Endothelial cell of umbilical vein (primary cell): ENCODE data around the gene CAPN12. TPM values are rescaled to one million over a fixed set of nuclear protein-coding genes. Genes with fewer than 3 reads are reported as not detected.

Experiments
- BruUV-seq: library from RNA; stranded (reverse); fragments of 400-500 nt; replicated peaks from 2 replicates; lab custom pipeline; 2021; lab: Mats Ljungman, UMichigan
- CTCF ChIA-PET: fragments of 300-600, 350-600 bp; sonication (Branson Sonifier 250); formaldehyde crosslinking; loops from one replicate; lab custom pipeline; 2021; ENCODE audit warnings: antibody characterized with exemption, inconsistent platforms; lab: Charles Lee
- POLR2A ChIA-PET: fragments of 300-600, 350-600 bp; sonication (Branson Sonifier 250); formaldehyde crosslinking; loops from one replicate; lab custom pipeline; 2021; ENCODE audit warnings: antibody characterized with exemption, inconsistent platforms; lab: Charles Lee
- DNase-seq: peaks from one replicate; pipeline ENCODE4 v3.0.0-alpha.2; 2011; ENCODE audit warnings: low read depth, low spot score
- FAIRE-seq: peaks from 2 replicates; lab custom pipeline; 2011; peaks lifted over from hg19 to GRCh38; lab: Jason Lieb, UNC
- H2AFZ ChIP-seq: 2 replicates; pipeline ENCODE4 v1.6.0; 2012; ENCODE audit warnings: low read depth, low read length, control low read depth, inconsistent platforms
- H3K27ac ChIP-seq: 2 replicates; pipeline ENCODE4 v1.5.1; 2011; ENCODE audit warnings: low read depth, mild to moderate bottlenecking, control low read depth, low read length, moderate library complexity; ENCODE audit not compliant: insufficient read depth
- H3K27me3 ChIP-seq, 2 experiments: 2 replicates each; pipeline versions ENCODE4 v1.6.0 to v1.6.1; 2011; ENCODE audit warnings: low read length in 2 of 2, mixed read lengths in 1 of 2; ENCODE audit not compliant: control insufficient read depth in 2 of 2, insufficient read depth in 2 of 2
- H3K36me3 ChIP-seq, 2 experiments: 2 replicates in 1 of 2; 3 replicates in 1 of 2; pipeline ENCODE4 v1.5.1; 2011; ENCODE audit warnings: low read length in 2 of 2, mild to moderate bottlenecking in 1 of 2, moderate library complexity in 1 of 2; ENCODE audit not compliant: control insufficient read depth in 2 of 2, insufficient read depth in 2 of 2; ENCODE audit errors: extremely low read depth in 1 of 2
- H3K4me1 ChIP-seq: 3 replicates; pipeline ENCODE4 v1.5.1; 2011; ENCODE audit warnings: mild to moderate bottlenecking, low read length; ENCODE audit not compliant: control insufficient read depth, insufficient read depth; ENCODE audit errors: extremely low read depth
- H3K4me2 ChIP-seq: 2 replicates; pipeline ENCODE4 v1.6.1; 2011; ENCODE audit warnings: low read length, control low read depth, mixed read lengths; ENCODE audit not compliant: insufficient read depth
- H3K4me3 ChIP-seq, 3 experiments: fragments of 200-600 bp in 1 of 3; sonication (generic), shearing (Covaris generic) in 1 of 3; replicated peaks in 1 of 3; 2 replicates each; pipeline ENCODE4 v1.5.1; 2011 to 2016; ENCODE audit warnings: control low read depth in 3 of 3, low read length in 3 of 3, mild to moderate bottlenecking in 2 of 3, inconsistent platforms in 1 of 3, low read depth in 1 of 3, moderate library complexity in 1 of 3; ENCODE audit not compliant: insufficient read depth in 1 of 3
- H3K79me2 ChIP-seq: 2 replicates; pipeline ENCODE4 v1.6.0; 2012; ENCODE audit warnings: low read length, inconsistent platforms; ENCODE audit not compliant: control insufficient read depth, insufficient read depth
- H3K9ac ChIP-seq: replicated peaks from 2 replicates; pipeline ENCODE3; 2011; ENCODE audit warnings: low read length, control low read depth; ENCODE audit not compliant: insufficient read depth; ENCODE audit errors: extremely low read depth
- H3K9me1 ChIP-seq: replicated peaks from 3 replicates; pipeline ENCODE4 v1.6.0; 2011; ENCODE audit warnings: mild to moderate bottlenecking, low read length; ENCODE audit not compliant: control insufficient read depth, insufficient read depth; ENCODE audit errors: extremely low read depth
- H3K9me3 ChIP-seq: replicated peaks from 2 replicates; pipeline ENCODE4 v1.5.1; 2012; ENCODE audit warnings: low read length, inconsistent platforms; ENCODE audit not compliant: control insufficient read depth, insufficient read depth
- H4K20me1 ChIP-seq: replicated peaks from 2 replicates; pipeline ENCODE3; 2011; ENCODE audit warnings: mild to moderate bottlenecking, low read length; ENCODE audit not compliant: control insufficient read depth, insufficient read depth; ENCODE audit errors: extremely low read depth
- EZH2 ChIP-seq: IDR thresholded peaks from 2 replicates; pipeline ENCODE4 v1.6.1; 2012; ENCODE audit warnings: borderline replicate concordance, low read depth, mild to moderate bottlenecking, moderate library complexity, low read length, inconsistent platforms; ENCODE audit not compliant: severe bottlenecking
- FOS ChIP-seq: IDR thresholded peaks from 2 replicates; pipeline ENCODE4 v1.6.1; 2011; ENCODE audit warnings: mild to moderate bottlenecking, low read length, moderate library complexity, borderline replicate concordance; ENCODE audit not compliant: insufficient read depth
- GATA2 ChIP-seq: IDR thresholded peaks from 2 replicates; pipeline ENCODE4 v1.7.0; 2011; ENCODE audit warnings: low read depth, mild to moderate bottlenecking, moderate library complexity, mixed read lengths, low read length; ENCODE audit not compliant: insufficient read length, insufficient read depth
- JUN ChIP-seq: IDR thresholded peaks from 2 replicates; pipeline ENCODE4 v1.6.1; 2011; ENCODE audit warnings: borderline replicate concordance, low read depth; ENCODE audit not compliant: insufficient read length, insufficient read depth
- MYC ChIP-seq: IDR thresholded peaks from one replicate; pipeline ENCODE4 v1.6.1; 2011; ENCODE audit warnings: mild to moderate bottlenecking, low read depth, low read length
- POLR2A ChIP-seq: IDR thresholded peaks from 2 replicates; pipeline ENCODE4 v1.6.1; 2012; ENCODE audit warnings: low read depth, mild to moderate bottlenecking, control low read depth, low read length
- POLR2AphosphoS5 ChIP-seq: IDR thresholded peaks from 2 replicates; pipeline ENCODE4 v1.6.1; 2012; ENCODE audit warnings: low read depth, mild to moderate bottlenecking, control low read depth, low read length, moderate library complexity; ENCODE audit not compliant: insufficient read depth
- dilution Hi-C: fragments of 300-500 bp; cut with MboI; formaldehyde crosslinking; loops from one replicate; pipeline ENCODE4 v1.15.0; 2019; ENCODE audit warnings: low sequenced_read_pairs; ENCODE audit not compliant: extremely low pct_ligation_motif_present
- intact Hi-C: fragments of 100-400 bp; cut with micrococcal nuclease; formaldehyde crosslinking; loops from one replicate; pipeline ENCODE4 v1.10.0; 2022
- polyA plus RNA-seq, 4 experiments: library from polyadenylated mRNA; depleted of rRNA in 3 of 4; stranded (reverse) in 3 of 4; unstranded in 1 of 4; fragments of >200 nt; gene quantifications; 2 replicates each; pipeline versions ENCODE4 v1.2.1 to v1.2.3, GENCODE V29; 2011 to 2012; ENCODE audit warnings: missing spikeins in 1 of 4
- total RNA-seq: library from RNA; stranded (reverse); gene quantifications from 2 replicates; pipeline ENCODE4 v1.2.3, GENCODE V29; 2021
- TF ChIP-seq, protein P1 (sequence below), 2 donors: IDR thresholded peaks; 1 replicate in 1 of 2; 2 replicates in 1 of 2; pipeline ENCODE4 v1.5.1; 2011; ENCODE audit warnings: low read length in 2 of 2, mild to moderate bottlenecking in 2 of 2, moderate library complexity in 2 of 2, control low read depth in 1 of 2, inconsistent platforms in 1 of 2, low read depth in 1 of 2; ENCODE audit not compliant: insufficient read depth in 1 of 2; ENCODE audit errors: extremely low read depth in 1 of 2
- TF ChIP-seq, protein P2 (sequence below): IDR thresholded peaks from 2 replicates; pipeline ENCODE4 v1.6.1; 2011; ENCODE audit not compliant: insufficient read depth, insufficient read length

Gene CAPN12
- total and polyA plus RNA-seq, 2 donors (not counting 3 experiments of a cell fraction or from before 2014, with no cell fraction given): 0.35 TPM; not detected in 1

DNA sequence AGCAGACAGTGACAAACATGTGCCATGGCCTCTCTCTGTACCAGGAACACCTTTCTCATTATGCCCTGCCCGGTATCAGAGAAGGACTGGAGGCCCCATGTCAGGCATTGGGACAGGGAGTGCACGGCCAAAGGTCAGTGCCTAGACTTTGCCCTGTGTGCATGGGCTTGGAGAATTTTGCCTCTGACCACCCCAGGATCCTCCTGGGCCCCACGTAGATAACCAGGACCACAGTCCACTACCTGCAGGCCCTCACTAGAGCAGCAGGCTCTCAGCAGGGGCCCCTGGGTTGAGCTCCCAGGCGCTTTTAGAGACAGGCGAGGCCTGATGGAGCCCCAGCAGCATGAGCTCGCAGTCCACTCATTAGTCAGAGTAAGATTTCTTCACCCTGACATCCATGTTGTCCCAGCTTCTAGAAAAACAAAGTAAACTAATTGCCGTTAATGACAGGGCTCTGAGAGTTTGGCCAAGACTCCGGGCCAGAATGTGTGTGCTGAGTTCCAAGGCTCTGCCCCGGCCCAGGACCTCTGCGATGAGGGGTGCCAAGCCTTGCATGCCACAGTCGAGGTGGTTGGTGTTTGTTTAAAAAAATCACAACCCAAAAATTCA is 42.7 kb downstream of the CAPN12 start:
- TSS peak; percentile 11 for BruUV-seq
- DNase-seq (no peak), FAIRE-seq (no peak)
- Histone ChIP-seq H3K9me1 (no peaks in the 10 kb centered on the region), H3K4me2 (no peak overlapping the region), H3K4me3 (no peak overlapping the region), H3K9ac (no peak overlapping the region), H3K4me1 (peaks cover 9% of the 10 kb centered on the region), H3K36me3 (peaks cover 14 to 58% of the 10 kb centered on the region in 2 experiments), H3K79me2 (peaks cover 58% of the 10 kb centered on the region), H4K20me1 (no peaks in the 10 kb centered on the region), H2AFZ (no peak overlapping the region), H3K27me3 (no peaks in the 10 kb centered on the region), H3K9me3 (no peaks in the 10 kb centered on the region), H3K27ac (no peak overlapping the region)
- intact Hi-C loops (loop anchor here (10.0 kb wide), 1 partner anchor 297 kb away; the partner anchor contains the start of gene FAM98C), dilution Hi-C loops (no loop called here)
- ChIA-PET CTCF (interaction anchor here (2.1 kb wide), 1 partner anchor 67 kb away, joined by 10 read pairs; no protein-coding TSS in a partner anchor), POLR2A (no interaction called here)
- no peak for TF ChIP-seq EZH2
- TF ChIP-seq, protein P1, sequence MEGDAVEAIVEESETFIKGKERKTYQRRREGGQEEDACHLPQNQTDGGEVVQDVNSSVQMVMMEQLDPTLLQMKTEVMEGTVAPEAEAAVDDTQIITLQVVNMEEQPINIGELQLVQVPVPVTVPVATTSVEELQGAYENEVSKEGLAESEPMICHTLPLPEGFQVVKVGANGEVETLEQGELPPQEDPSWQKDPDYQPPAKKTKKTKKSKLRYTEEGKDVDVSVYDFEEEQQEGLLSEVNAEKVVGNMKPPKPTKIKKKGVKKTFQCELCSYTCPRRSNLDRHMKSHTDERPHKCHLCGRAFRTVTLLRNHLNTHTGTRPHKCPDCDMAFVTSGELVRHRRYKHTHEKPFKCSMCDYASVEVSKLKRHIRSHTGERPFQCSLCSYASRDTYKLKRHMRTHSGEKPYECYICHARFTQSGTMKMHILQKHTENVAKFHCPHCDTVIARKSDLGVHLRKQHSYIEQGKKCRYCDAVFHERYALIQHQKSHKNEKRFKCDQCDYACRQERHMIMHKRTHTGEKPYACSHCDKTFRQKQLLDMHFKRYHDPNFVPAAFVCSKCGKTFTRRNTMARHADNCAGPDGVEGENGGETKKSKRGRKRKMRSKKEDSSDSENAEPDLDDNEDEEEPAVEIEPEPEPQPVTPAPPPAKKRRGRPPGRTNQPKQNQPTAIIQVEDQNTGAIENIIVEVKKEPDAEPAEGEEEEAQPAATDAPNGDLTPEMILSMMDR (IDR thresholded peaks at IDR 0.05; ENCODE audit: extremely low read depth in 1 of 2, insufficient read depth in 1 of 2, low read depth in 1 of 2, low read length in 2 of 2): no peak
- no peak for TF ChIP-seq POLR2AphosphoS5
- TF ChIP-seq MYC: no peak
- TF ChIP-seq GATA2: no peak
- TF ChIP-seq POLR2A: no peak
- no peak for TF ChIP-seq JUN
- TF ChIP-seq FOS: no peak
- TF ChIP-seq, protein P2, sequence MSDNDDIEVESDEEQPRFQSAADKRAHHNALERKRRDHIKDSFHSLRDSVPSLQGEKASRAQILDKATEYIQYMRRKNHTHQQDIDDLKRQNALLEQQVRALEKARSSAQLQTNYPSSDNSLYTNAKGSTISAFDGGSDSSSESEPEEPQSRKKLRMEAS: no peak
